Midbrain (tissue), 1 donor: ENCODE data around the gene PTPN1.
"Not testable (repeated sequence)": the region's sequence is repeated elsewhere in the genome, so short reads cannot be mapped to it uniquely, and the experiment has no call there.

Source experiments
- DNase-seq: peaks from one replicate; lab custom pipeline; 2025; lab: John Stamatoyannopoulos, UW

PTPN1 gene

GRCh38 chr20:50557549-50558134, 47.5 kb downstream of the PTPN1 start:
- DNase-seq, result no peak

- DNase-seq, result no peak
These were observed 48.3 kb downstream of the PTPN1 start for GRCh38 chr20:50558483-50558925.

GRCh38 chr20:50559149-50559548, 49.0 kb downstream of the PTPN1 start:
- no peak for DNase-seq

GRCh38 chr20:50559856-50560638, 49.9 kb downstream of the PTPN1 start:
- DNase-seq, result no peak

GRCh38 chr20:50560867-50561266, 50.7 kb downstream of the PTPN1 start:
- no peak for DNase-seq

GRCh38 chr20:50561379-50562078, 51.3 kb downstream of the PTPN1 start:
- no peak for DNase-seq

- no peak for DNase-seq
These were observed 52.1 kb downstream of the PTPN1 start for GRCh38 chr20:50562262-50562701.

- DNase-seq, result no peak
These were observed 53.2 kb downstream of the PTPN1 start for GRCh38 chr20:50563133-50563944.

GRCh38 chr20:50565383-50565782, 55.2 kb downstream of the PTPN1 start:
- no peak for DNase-seq

GRCh38 chr20:50565871-50566270, 55.7 kb downstream of the PTPN1 start:
- no peak for DNase-seq

- DNase-seq, result no peak
These were observed 57.8 kb downstream of the PTPN1 start for GRCh38 chr20:50567860-50568548.

GRCh38 chr20:50568549-50568942, 58.4 kb downstream of the PTPN1 start:
- no peak for DNase-seq

- not testable (repeated sequence) for DNase-seq
These were observed 59.3 kb downstream of the PTPN1 start for GRCh38 chr20:50569487-50569863.

GRCh38 chr20:50569864-50570836, 60.0 kb downstream of the PTPN1 start:
- no peak for DNase-seq

GRCh38 chr20:50571466-50571865, 61.3 kb downstream of the PTPN1 start:
- no peak for DNase-seq

- peak; percentile 63 for DNase-seq
These were observed 63.0 kb downstream of the PTPN1 start for GRCh38 chr20:50572938-50573777.

- no peak for DNase-seq
These were observed 63.9 kb downstream of the PTPN1 start for GRCh38 chr20:50574108-50574507.

- no peak for DNase-seq
These were observed 64.4 kb downstream of the PTPN1 start for GRCh38 chr20:50574586-50574985.
